DND-41 (cell line): Measurements from ENCODE around the gene UBLCP1.

Source experiments
- ATAC-seq: fragments of 200-7000 bp; cut with Tn5 transposase; 3 replicates; pipeline ENCODE4 v1.9.1; 2021; ENCODE audit warnings: low read depth; ENCODE audit not compliant: insufficient read depth
- DNase-seq: peaks from one replicate; pipeline ENCODE4 v3.0.0-alpha.2; 2020
- H2AFZ ChIP-seq: 2 replicates; pipeline ENCODE4 v1.6.0; 2012; ENCODE audit warnings: low read depth, low read length
- H3K27ac ChIP-seq: 2 replicates; pipeline ENCODE4 v1.5.1; 2012; ENCODE audit warnings: low read length, inconsistent platforms
- H3K27me3 ChIP-seq: fragments of 200-600 bp; sonication (generic); 2 replicates; pipeline ENCODE4 v1.6.0; 2012; ENCODE audit warnings: low read length, mild to moderate bottlenecking, inconsistent platforms; ENCODE audit not compliant: insufficient read depth, poor library complexity
- H3K36me3 ChIP-seq: 2 replicates; pipeline ENCODE4 v1.5.1; 2012; ENCODE audit warnings: low read length, inconsistent platforms; ENCODE audit not compliant: insufficient read depth
- H3K4me1 ChIP-seq: 2 replicates; pipeline ENCODE4 v1.5.1; 2012; ENCODE audit warnings: mild to moderate bottlenecking, low read length; ENCODE audit not compliant: insufficient read depth
- H3K4me2 ChIP-seq: 2 replicates; pipeline ENCODE4 v1.6.0; 2012; ENCODE audit warnings: mild to moderate bottlenecking, moderate library complexity, low read length, inconsistent platforms; ENCODE audit not compliant: insufficient read depth
- H3K4me3 ChIP-seq, 2 experiments: fragments of 200-600 bp in 1 of 2; shearing (Covaris generic) in 1 of 2; 2 replicates each; pipeline ENCODE4 v1.5.1; 2012 to 2016; ENCODE audit warnings: inconsistent platforms in 2 of 2, low read length in 2 of 2, mild to moderate bottlenecking in 2 of 2, low read depth in 1 of 2, moderate library complexity in 1 of 2
- H3K79me2 ChIP-seq: 2 replicates; pipeline ENCODE4 v1.6.0; 2012; ENCODE audit warnings: low read length, inconsistent platforms; ENCODE audit not compliant: insufficient read depth
- H3K9ac ChIP-seq: 2 replicates; pipeline ENCODE4 v1.6.0; 2012; ENCODE audit warnings: low read depth, mild to moderate bottlenecking, inconsistent platforms, low read length, moderate library complexity
- H3K9me3 ChIP-seq: 2 replicates; pipeline ENCODE4 v1.5.1; 2012; ENCODE audit warnings: low read length, moderate library complexity, mild to moderate bottlenecking, inconsistent platforms; ENCODE audit not compliant: insufficient read depth, severe bottlenecking
- H4K20me1 ChIP-seq: 2 replicates; pipeline ENCODE4 v1.6.0; 2012; ENCODE audit warnings: low read length; ENCODE audit not compliant: insufficient read depth
- CTCF ChIP-seq: IDR thresholded peaks from 2 replicates; pipeline ENCODE4 v1.5.1; 2012; ENCODE audit warnings: borderline replicate concordance, low read length, moderate library complexity, mild to moderate bottlenecking; ENCODE audit not compliant: poor library complexity, severe bottlenecking; ENCODE audit errors: extremely low read depth
- EZH2 ChIP-seq: IDR thresholded peaks from 3 replicates; pipeline ENCODE4 v1.6.1; 2012; ENCODE audit warnings: borderline replicate concordance, low read depth, mild to moderate bottlenecking, moderate library complexity, low read length, inconsistent platforms; ENCODE audit not compliant: severe bottlenecking

UBLCP1 gene

GRCh38 chr5:159330131-159330800 lies 67.2 kb downstream of the UBLCP1 start, which contains the start of gene IL12B:
TSS of gene IL12B (minus strand) at chr5:159330487. CDS start at chr5:159326782, 3,705 bp downstream.
- no peak within 1 kb of the TSS for H3K4me3 ChIP-seq
- DNase-seq (peak; percentile 22), ATAC-seq (peak; percentile 44; the same call in 1 of the 3 replicates)
- no peaks in the 10 kb centered on the region for H3K36me3 ChIP-seq
- H4K20me1 ChIP-seq, result no peaks in the 10 kb centered on the region
- no peak within 1 kb of the TSS for H2AFZ ChIP-seq
- no peaks in the 10 kb centered on the region for H3K79me2 ChIP-seq
- no peaks in the 10 kb centered on the region for H3K9me3 ChIP-seq
- H3K27me3 ChIP-seq, result no peaks in the 10 kb centered on the region
- H3K4me2 ChIP-seq, result no peak within 1 kb of the TSS
- H3K27ac ChIP-seq, result no peak within 1 kb of the TSS
- no peak within 1 kb of the TSS for H3K9ac ChIP-seq
- H3K4me1 ChIP-seq, result no peaks in the 10 kb centered on the region
- TF ChIP-seq EZH2, result no peak
- no peak for TF ChIP-seq CTCF

GRCh38 chr5:159331093-159331973 lies 68.2 kb downstream of the UBLCP1 start:
- no peak overlapping the region for H3K4me2 ChIP-seq
- no peaks in the 10 kb centered on the region for H4K20me1 ChIP-seq
- TF ChIP-seq EZH2 (no peak), CTCF (no peak)

GRCh38 chr5:159332800-159333544 lies 69.9 kb downstream of the UBLCP1 start:
- no peak overlapping the region for H3K27ac ChIP-seq
- H3K27me3 ChIP-seq, result no peaks in the 10 kb centered on the region
- DNase-seq (no peak), ATAC-seq (no peak)
- H4K20me1 ChIP-seq, result no peaks in the 10 kb centered on the region
- no peaks in the 10 kb centered on the region for H3K36me3 ChIP-seq
- no peak overlapping the region for H2AFZ ChIP-seq
- no peak overlapping the region for H3K9ac ChIP-seq
- no peak overlapping the region for H3K4me3 ChIP-seq
- H3K4me1 ChIP-seq, result no peaks in the 10 kb centered on the region
- no peaks in the 10 kb centered on the region for H3K79me2 ChIP-seq
- no peak overlapping the region for H3K4me2 ChIP-seq
- no peaks in the 10 kb centered on the region for H3K9me3 ChIP-seq
- no peak for TF ChIP-seq EZH2
- TF ChIP-seq CTCF, result no peak

More at GRCh38 chr5:159331093-159331973, 68.2 kb downstream of the UBLCP1 start:
- Histone ChIP-seq H3K9ac (no peak overlapping the region), H3K9me3 (no peaks in the 10 kb centered on the region), H3K79me2 (no peaks in the 10 kb centered on the region), H3K36me3 (no peaks in the 10 kb centered on the region), H3K27ac (no peak overlapping the region), H3K4me3 (no peak overlapping the region), H3K27me3 (no peaks in the 10 kb centered on the region), H2AFZ (no peak overlapping the region), H3K4me1 (no peaks in the 10 kb centered on the region)
- ATAC-seq (no peak), DNase-seq (no peak)
